Activated CD4-positive, alpha-beta memory T cell treated with anti-CD3 and anti-CD28 coated beads for 36 hours (primary cell): ENCODE measurements around the gene PGAM2. TPM values are rescaled to one million over a fixed set of nuclear protein-coding genes. Genes with fewer than 3 reads are reported as not detected.
A peak's percentile ranks its signal among the peaks of the same experiment; 100 is the strongest.

Experiments used
- CTCF ChIA-PET: fragments of 350-600 bp; sonication (Branson Sonifier 250); formaldehyde crosslinking; loops from one replicate; lab custom pipeline; 2021; ENCODE audit warnings: antibody characterized with exemption, inconsistent platforms; lab: Charles Lee
- POLR2A ChIA-PET: fragments of 350-600 bp; sonication (Branson Sonifier 250); formaldehyde crosslinking; loops from one replicate; lab custom pipeline; 2021; ENCODE audit warnings: antibody characterized with exemption; lab: Charles Lee
- DNase-seq: peaks from one replicate; pipeline ENCODE4 v3.0.0-alpha.2; 2020
- H3K27ac Mint-ChIP-seq: one replicate; pipeline ENCODE4 v1.8.0; 2021; ENCODE audit warnings: mixed read lengths
- H3K27me3 Mint-ChIP-seq: one replicate; pipeline ENCODE4 v1.8.0; 2021; ENCODE audit warnings: mixed read lengths
- H3K36me3 Mint-ChIP-seq: one replicate; pipeline ENCODE4 v1.8.0; 2021; ENCODE audit warnings: mixed read lengths
- H3K4me1 Mint-ChIP-seq: one replicate; pipeline ENCODE4 v1.8.0; 2021; ENCODE audit warnings: low read depth, mixed read lengths
- H3K4me3 Mint-ChIP-seq: one replicate; pipeline ENCODE4 v1.8.0; 2021; ENCODE audit warnings: mild to moderate bottlenecking, mixed read lengths
- H3K9me3 Mint-ChIP-seq: one replicate; pipeline ENCODE4 v1.8.0; 2021; ENCODE audit warnings: mixed read lengths
- intact Hi-C: fragments of 100-400 bp; cut with micrococcal nuclease; formaldehyde crosslinking; loops from one replicate; pipeline ENCODE4 v1.15.1; 2023
- total RNA-seq, 2 experiments: library from RNA; stranded (reverse); gene quantifications; one replicate each; pipeline ENCODE4 v1.2.3, GENCODE V29; 2021

The PGAM2 gene
- total RNA-seq, 2 experiments from 2014 or later = 0.26 to 0.27 TPM

- DNase-seq = no peak
- peaks cover 40% of the 10 kb centered on the region for H3K36me3 Mint-ChIP-seq
- CTCF ChIA-PET = no interaction called here
- POLR2A ChIA-PET = interaction anchor here (0.6 to 4.9 kb wide), 2 partner anchors 11 to 45 kb away, joined by 4 to 19 read pairs; no protein-coding TSS in a partner anchor
- no peak overlapping the region for H3K27ac Mint-ChIP-seq
- intact Hi-C loops = no loop called here
- H3K9me3 Mint-ChIP-seq = no peaks in the 10 kb centered on the region
- peaks cover 36% of the 10 kb centered on the region for H3K4me1 Mint-ChIP-seq
- H3K27me3 Mint-ChIP-seq = no peaks in the 10 kb centered on the region
- H3K4me3 Mint-ChIP-seq = no peak overlapping the region
Observed at GRCh38 chr7:44078521-44078920, 13.2 kb upstream of the PGAM2 start.

- Mint-ChIP-seq H3K27ac (peak overlapping the region; percentile 35), H3K36me3 (peaks cover 43% of the 10 kb centered on the region), H3K4me3 (no peak overlapping the region), H3K27me3 (no peaks in the 10 kb centered on the region), H3K4me1 (peaks cover 29% of the 10 kb centered on the region), H3K9me3 (no peaks in the 10 kb centered on the region)
- DNase-seq = no peak
- CTCF ChIA-PET = interaction anchor here (0.6 kb wide), 1 partner anchor 534 kb away, joined by 4 read pairs; no protein-coding TSS in a partner anchor
- intact Hi-C loops = no loop called here
- POLR2A ChIA-PET = interaction anchor here (4.9 kb wide), 1 partner anchor 10 kb away, joined by 19 read pairs; no protein-coding TSS in a partner anchor
Observed at GRCh38 chr7:44077681-44078091, 12.3 kb upstream of the PGAM2 start.

GRCh38 chr7:44077061-44077460, 11.7 kb upstream of the PGAM2 start:
- ChIA-PET CTCF (no interaction called here), POLR2A (interaction anchor here (1.3 to 4.9 kb wide), 2 partner anchors 10 kb away, joined by 4 to 19 read pairs; no protein-coding TSS in a partner anchor)
- Mint-ChIP-seq H3K4me3 (no peak overlapping the region), H3K27me3 (no peaks in the 10 kb centered on the region), H3K27ac (no peak overlapping the region), H3K4me1 (peaks cover 29% of the 10 kb centered on the region), H3K36me3 (peaks cover 49% of the 10 kb centered on the region), H3K9me3 (no peaks in the 10 kb centered on the region)
- DNase-seq = no peak
- intact Hi-C loops = no loop called here

GRCh38 chr7:44076101-44076895, 10.9 kb upstream of the PGAM2 start:
- H3K4me1 Mint-ChIP-seq = peaks cover 28% of the 10 kb centered on the region
- H3K27ac Mint-ChIP-seq = peak overlapping the region; percentile 33
- intact Hi-C loops = no loop called here
- ChIA-PET POLR2A (interaction anchor here (1.3 kb wide), 1 partner anchor 9 kb away, joined by 4 read pairs; no protein-coding TSS in a partner anchor), CTCF (interaction anchor here (1.0 kb wide), 1 partner anchor 25 kb away, joined by 3 read pairs; no protein-coding TSS in a partner anchor)
- no peak for DNase-seq
- peaks cover 50% of the 10 kb centered on the region for H3K36me3 Mint-ChIP-seq
- no peaks in the 10 kb centered on the region for H3K27me3 Mint-ChIP-seq
- H3K9me3 Mint-ChIP-seq = no peaks in the 10 kb centered on the region
- no peak overlapping the region for H3K4me3 Mint-ChIP-seq

- H3K36me3 Mint-ChIP-seq = peaks cover 46% of the 10 kb centered on the region
- POLR2A ChIA-PET = interaction anchor here (1.0 to 1.3 kb wide), 2 partner anchors 8 to 11 kb away, joined by 3 to 4 read pairs; no protein-coding TSS in a partner anchor
Observed at GRCh38 chr7:44075296-44076075, 10.1 kb upstream of the PGAM2 start.

GRCh38 chr7:44074349-44074695, 9.0 kb upstream of the PGAM2 start:
- Mint-ChIP-seq H3K36me3 (peaks cover 41% of the 10 kb centered on the region), H3K4me1 (peaks cover 11% of the 10 kb centered on the region), H3K9me3 (no peaks in the 10 kb centered on the region), H3K4me3 (no peak overlapping the region), H3K27ac (no peak overlapping the region), H3K27me3 (no peaks in the 10 kb centered on the region)
- intact Hi-C loops = no loop called here
- ChIA-PET CTCF (interaction anchor here (0.9 kb wide), 1 partner anchor 13 kb away, joined by 3 read pairs; no protein-coding TSS in a partner anchor), POLR2A (no interaction called here)
- no peak for DNase-seq

More at GRCh38 chr7:44075296-44076075, 10.1 kb upstream of the PGAM2 start:
- H3K27me3 Mint-ChIP-seq = no peaks in the 10 kb centered on the region
- no peak overlapping the region for H3K4me3 Mint-ChIP-seq
- H3K9me3 Mint-ChIP-seq = no peaks in the 10 kb centered on the region
- H3K27ac Mint-ChIP-seq = no peak overlapping the region
- intact Hi-C loops = no loop called here
- DNase-seq = no peak
- peaks cover 21% of the 10 kb centered on the region for H3K4me1 Mint-ChIP-seq
- CTCF ChIA-PET = interaction anchor here (0.9 to 1.0 kb wide), 2 partner anchors 11 to 24 kb away, joined by 3 read pairs; no protein-coding TSS in a partner anchor

- Mint-ChIP-seq H3K27me3 (no peaks in the 10 kb centered on the region), H3K4me3 (no peak overlapping the region), H3K9me3 (no peaks in the 10 kb centered on the region), H3K4me1 (peaks cover 12% of the 10 kb centered on the region), H3K27ac (no peak overlapping the region), H3K36me3 (peaks cover 38% of the 10 kb centered on the region)
- DNase-seq = peak; percentile 60
- intact Hi-C loops = no loop called here
- CTCF ChIA-PET = no interaction called here
- POLR2A ChIA-PET = no interaction called here
Observed at GRCh38 chr7:44073664-44074348, 8.4 kb upstream of the PGAM2 start.

GRCh38 chr7:44072364-44073231, 7.2 kb upstream of the PGAM2 start:
- Mint-ChIP-seq H3K4me3 (no peak overlapping the region), H3K9me3 (no peaks in the 10 kb centered on the region), H3K27me3 (no peaks in the 10 kb centered on the region), H3K4me1 (peaks cover 8% of the 10 kb centered on the region), H3K27ac (no peak overlapping the region), H3K36me3 (peaks cover 28% of the 10 kb centered on the region)
- intact Hi-C loops = no loop called here
- peak; percentile 55 for DNase-seq
- ChIA-PET POLR2A (no interaction called here), CTCF (interaction anchor here (0.8 to 1.0 kb wide), 2 partner anchors 21 to 22 kb away, joined by 4 to 5 read pairs; no protein-coding TSS in a partner anchor)

GRCh38 chr7:44071726-44072363, 6.5 kb upstream of the PGAM2 start:
- ChIA-PET CTCF (interaction anchor here (1.0 kb wide), 1 partner anchor 20 kb away, joined by 5 read pairs; no protein-coding TSS in a partner anchor), POLR2A (no interaction called here)
- Mint-ChIP-seq H3K4me3 (no peak overlapping the region), H3K27ac (no peak overlapping the region), H3K4me1 (peaks cover 10% of the 10 kb centered on the region), H3K27me3 (no peaks in the 10 kb centered on the region), H3K9me3 (no peaks in the 10 kb centered on the region), H3K36me3 (peaks cover 23% of the 10 kb centered on the region)
- DNase-seq = no peak
- intact Hi-C loops = no loop called here

- Mint-ChIP-seq H3K27me3 (no peaks in the 10 kb centered on the region), H3K4me1 (peaks cover 35% of the 10 kb centered on the region), H3K9me3 (no peaks in the 10 kb centered on the region), H3K27ac (no peak overlapping the region), H3K36me3 (peaks cover 12% of the 10 kb centered on the region), H3K4me3 (no peak overlapping the region)
- CTCF ChIA-PET = interaction anchor here (0.9 to 1.1 kb wide), 2 partner anchors 23 to 37 kb away, joined by 3 read pairs; no protein-coding TSS in a partner anchor
- DNase-seq = no peak
- POLR2A ChIA-PET = interaction anchor here (0.8 to 2.3 kb wide), 4 partner anchors 8 to 44 kb away, joined by 4 to 19 read pairs (median 6); partner anchors contain the start of gene DBNL
- intact Hi-C loops = loop anchor here (2.0 kb wide), 1 partner anchor 21 kb away; no protein-coding TSS in a partner anchor
Observed at GRCh38 chr7:44068054-44068453, 2.7 kb upstream of the PGAM2 start.
